ENCODE results near the gene CPNE4. TPM values are rescaled to one million over a fixed set of nuclear protein-coding genes. Genes with fewer than 3 reads are reported as not detected.

CPNE4 gene
- total and polyA plus RNA-seq, 7 donors: 0.03 to 0.04 TPM; not detected in 5

GRCh38 chr3:131831608-131832007 lies 203.2 kb downstream of the CPNE4 start:
- H3K9me3 ChIP-seq: no peaks in the 10 kb centered on the region
- H3K4me3 ChIP-seq: no peak overlapping the region
- TF ChIP-seq, protein P1, sequence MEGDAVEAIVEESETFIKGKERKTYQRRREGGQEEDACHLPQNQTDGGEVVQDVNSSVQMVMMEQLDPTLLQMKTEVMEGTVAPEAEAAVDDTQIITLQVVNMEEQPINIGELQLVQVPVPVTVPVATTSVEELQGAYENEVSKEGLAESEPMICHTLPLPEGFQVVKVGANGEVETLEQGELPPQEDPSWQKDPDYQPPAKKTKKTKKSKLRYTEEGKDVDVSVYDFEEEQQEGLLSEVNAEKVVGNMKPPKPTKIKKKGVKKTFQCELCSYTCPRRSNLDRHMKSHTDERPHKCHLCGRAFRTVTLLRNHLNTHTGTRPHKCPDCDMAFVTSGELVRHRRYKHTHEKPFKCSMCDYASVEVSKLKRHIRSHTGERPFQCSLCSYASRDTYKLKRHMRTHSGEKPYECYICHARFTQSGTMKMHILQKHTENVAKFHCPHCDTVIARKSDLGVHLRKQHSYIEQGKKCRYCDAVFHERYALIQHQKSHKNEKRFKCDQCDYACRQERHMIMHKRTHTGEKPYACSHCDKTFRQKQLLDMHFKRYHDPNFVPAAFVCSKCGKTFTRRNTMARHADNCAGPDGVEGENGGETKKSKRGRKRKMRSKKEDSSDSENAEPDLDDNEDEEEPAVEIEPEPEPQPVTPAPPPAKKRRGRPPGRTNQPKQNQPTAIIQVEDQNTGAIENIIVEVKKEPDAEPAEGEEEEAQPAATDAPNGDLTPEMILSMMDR (IDR thresholded peaks at IDR 0.05): no peak
- 87 to 91% (median 89%) methylated on average over 4 of the region's 4 CpGs for WGBS, 3 donors
- DNase-seq: no peak
- no peaks in the 10 kb centered on the region for H3K4me1 ChIP-seq
- no peaks in the 10 kb centered on the region for H3K36me3 ChIP-seq (ENCODE audit: insufficient read depth in 1 of 2, low read depth in 1 of 2)
- intact Hi-C loops (cut with DNase I): no loop called here
- H3K27me3 ChIP-seq (ENCODE audit: insufficient read depth in 3 of 3, low read length in 2 of 3): no peaks in the 10 kb centered on the region
- no peak overlapping the region for H3K27ac ChIP-seq
- ATAC-seq: no peak

DNA sequence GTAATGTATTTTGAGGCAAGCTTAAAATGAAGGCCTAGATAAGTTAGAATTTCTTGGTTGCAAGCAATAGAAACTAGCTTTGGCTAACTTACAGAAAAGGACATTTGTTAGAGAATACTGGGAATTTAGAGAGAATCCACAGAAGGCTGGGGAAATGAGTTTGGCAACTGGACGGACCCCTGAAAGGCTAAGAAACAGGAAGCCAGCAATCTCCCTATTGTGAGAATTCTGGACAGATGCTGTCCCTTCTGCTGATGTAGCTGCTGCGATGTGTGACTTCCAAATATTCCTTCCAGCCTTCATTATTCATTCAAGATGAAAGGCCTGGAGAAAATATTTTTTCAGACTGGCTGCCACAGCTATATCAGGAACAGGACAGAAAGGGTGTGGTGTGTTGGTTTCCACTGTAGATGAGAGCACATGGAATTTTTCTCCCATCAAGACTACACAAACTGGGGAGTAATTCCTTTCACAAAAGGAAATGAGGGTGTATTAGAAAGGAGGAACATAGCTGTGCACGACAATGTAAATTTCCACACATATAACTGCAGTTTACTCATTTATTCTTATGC lies 213.5 kb downstream of the CPNE4 start:
- H3K27me3 ChIP-seq (ENCODE audit: insufficient read depth in 3 of 3, low read length in 2 of 3): no peaks in the 10 kb centered on the region

DNA sequence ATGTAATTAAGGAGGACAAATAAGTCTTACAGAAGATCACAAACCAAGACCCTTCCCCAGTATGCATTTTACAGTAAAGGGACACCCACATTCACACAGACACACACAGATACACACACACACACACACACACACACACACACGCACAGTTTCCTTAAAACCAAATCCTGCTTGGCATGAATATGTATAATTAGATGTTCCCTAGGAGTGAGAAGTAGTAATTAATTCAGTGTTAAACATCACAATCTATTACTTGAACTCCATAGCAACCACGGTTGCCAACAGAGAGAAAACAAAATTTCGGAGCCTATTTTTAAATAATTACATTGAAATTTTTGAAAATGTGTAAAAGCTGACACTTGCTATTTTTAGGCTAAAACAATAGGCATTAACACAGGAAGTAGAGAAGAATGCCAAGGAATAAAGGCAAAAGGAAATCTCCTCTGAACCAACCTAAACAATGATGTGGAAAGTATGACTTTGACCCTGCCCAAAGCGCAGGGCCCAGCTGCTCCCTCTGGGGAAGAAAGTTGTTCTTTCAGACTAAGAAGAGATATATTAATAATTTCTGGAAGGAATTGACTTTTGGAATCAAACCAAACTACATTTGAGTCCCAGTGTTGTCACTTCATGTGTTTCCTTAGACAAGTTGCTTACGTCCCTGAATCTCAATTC lies 215.3 kb downstream of the CPNE4 start:
- no peak for ATAC-seq

More for the DNA sequence above, 213.5 kb downstream of the CPNE4 start:
- intact Hi-C loops (cut with DNase I): no loop called here
- WGBS, 3 donors: 34 to 44% (median 36%) methylated on average over 3 of the region's 3 CpGs
- Histone ChIP-seq H3K36me3 (ENCODE audit: insufficient read depth in 1 of 2, low read depth in 1 of 2) (no peaks in the 10 kb centered on the region), H3K4me1 (no peaks in the 10 kb centered on the region), H3K4me3 (no peak overlapping the region), H3K9me3 (no peaks in the 10 kb centered on the region), H3K27ac (no peak overlapping the region)
- TF ChIP-seq, protein P1 (IDR thresholded peaks at IDR 0.05): no peak
- no peak for ATAC-seq
- DNase-seq: no peak

GRCh38 chr3:131812433-131812832 lies 222.4 kb downstream of the CPNE4 start:
- H3K4me1 ChIP-seq: no peaks in the 10 kb centered on the region
- no peak for ATAC-seq
- TF ChIP-seq, protein P1 (IDR thresholded peaks at IDR 0.05): no peak
- H3K36me3 ChIP-seq (ENCODE audit: insufficient read depth in 1 of 2, low read depth in 1 of 2): no peaks in the 10 kb centered on the region
- no peaks in the 10 kb centered on the region for H3K27me3 ChIP-seq (ENCODE audit: insufficient read depth in 3 of 3, low read length in 2 of 3)
- 60 to 76% (median 72%) methylated on average over 1 of the region's 1 CpG for WGBS, 3 donors
- no peak overlapping the region for H3K4me3 ChIP-seq
- no peak overlapping the region for H3K27ac ChIP-seq
- no peaks in the 10 kb centered on the region for H3K9me3 ChIP-seq
- DNase-seq: no peak
- intact Hi-C loops (cut with DNase I): no loop called here

More for the DNA sequence above, 215.3 kb downstream of the CPNE4 start:
- 60 to 62% (median 60%) methylated on average over 5 of the region's 5 CpGs for WGBS, 3 donors
- intact Hi-C loops (cut with DNase I): no loop called here
- TF ChIP-seq, protein P1 (IDR thresholded peaks at IDR 0.05): no peak
- Histone ChIP-seq H3K36me3 (ENCODE audit: insufficient read depth in 1 of 2, low read depth in 1 of 2) (no peaks in the 10 kb centered on the region), H3K4me1 (no peaks in the 10 kb centered on the region), H3K4me3 (no peak overlapping the region), H3K9me3 (no peaks in the 10 kb centered on the region), H3K27ac (no peak overlapping the region), H3K27me3 (ENCODE audit: insufficient read depth in 3 of 3, low read length in 2 of 3) (no peaks in the 10 kb centered on the region)
- DNase-seq: no peak
